GM23338 (cell line): Measurements from ENCODE around the gene NOPCHAP1. TPM values are rescaled to one million over a fixed set of nuclear protein-coding genes. Genes with fewer than 3 reads are reported as not detected.

Experiments used
- ATAC-seq: fragments of 200-7000 bp; cut with Tn5 transposase; 3 replicates; pipeline ENCODE4 v1.9.1; 2020
- DNase-seq: peaks from one replicate; pipeline ENCODE4 v3.0.0-alpha.2; 2015; ENCODE audit warnings: low spot score
- H2AFZ ChIP-seq: fragments of 200-600 bp; sonication (generic); 2 replicates; pipeline ENCODE4 v1.8.0; 2016; ENCODE audit warnings: antibody characterized with exemption, mild to moderate bottlenecking, moderate library complexity
- H3F3A ChIP-seq: fragments of 200-600 bp; sonication (generic); replicated peaks from 2 replicates; pipeline ENCODE4 v1.8.0; 2017; ENCODE audit warnings: antibody characterized with exemption, mixed run types, low read depth
- H3K27ac ChIP-seq: fragments of 200-600 bp; sonication (generic); 2 replicates; pipeline ENCODE4 v1.6.1; 2016; ENCODE audit warnings: low read depth
- H3K27me3 ChIP-seq: fragments of 200-600 bp; sonication (generic); 2 replicates; pipeline ENCODE4 v1.8.0; 2016; ENCODE audit warnings: mild to moderate bottlenecking, mixed run types, moderate library complexity; ENCODE audit not compliant: insufficient read depth
- H3K36me3 ChIP-seq: fragments of 200-600 bp; sonication (generic); 2 replicates; pipeline ENCODE4 v1.8.0; 2016; ENCODE audit warnings: mild to moderate bottlenecking; ENCODE audit not compliant: insufficient read depth
- H3K4me1 ChIP-seq: fragments of 200-600 bp; sonication (generic); 2 replicates; pipeline ENCODE4 v1.8.0; 2016; ENCODE audit warnings: mild to moderate bottlenecking, moderate library complexity; ENCODE audit not compliant: insufficient read depth
- H3K4me2 ChIP-seq: fragments of 200-600 bp; sonication (generic); 2 replicates; pipeline ENCODE4 v1.7.1; 2017; ENCODE audit warnings: mixed run types
- H3K4me3 ChIP-seq: fragments of 200-600 bp; sonication (generic); 2 replicates; pipeline ENCODE4 v1.6.1; 2016; ENCODE audit warnings: mixed run types
- H3K79me2 ChIP-seq: fragments of 200-600 bp; sonication (generic); replicated peaks from 2 replicates; pipeline ENCODE4 v1.8.0; 2017; ENCODE audit warnings: mild to moderate bottlenecking; ENCODE audit not compliant: insufficient read depth
- H3K9me2 ChIP-seq: fragments of 200-600 bp; sonication (generic); 2 replicates; pipeline ENCODE4 v1.8.0; 2017; ENCODE audit not compliant: insufficient read depth
- H4K20me1 ChIP-seq: fragments of 200-600 bp; sonication (generic); replicated peaks from 2 replicates; pipeline ENCODE4 v1.8.0; 2017; ENCODE audit warnings: mild to moderate bottlenecking; ENCODE audit not compliant: insufficient read depth
- H3K27ac Mint-ChIP-seq: 2 replicates; pipeline ENCODE4 v1.8.0; 2020; ENCODE audit warnings: inconsistent platforms, mild to moderate bottlenecking, moderate library complexity, mixed read lengths
- H3K27me3 Mint-ChIP-seq: 3 replicates; pipeline ENCODE4 v1.8.0; 2022; ENCODE audit warnings: low read depth, mild to moderate bottlenecking, moderate library complexity, mixed read lengths, inconsistent platforms; ENCODE audit not compliant: insufficient read depth, poor library complexity
- H3K36me3 Mint-ChIP-seq: 3 replicates; pipeline ENCODE4 v1.8.0; 2021; ENCODE audit warnings: low read depth, mild to moderate bottlenecking, inconsistent platforms, moderate library complexity, mixed read lengths
- H3K4me1 Mint-ChIP-seq: 3 replicates; pipeline ENCODE4 v1.8.0; 2020; ENCODE audit warnings: mild to moderate bottlenecking, inconsistent platforms, mixed read lengths
- H3K4me3 Mint-ChIP-seq: 3 replicates; pipeline ENCODE4 v1.8.0; 2021; ENCODE audit warnings: moderate library complexity, mild to moderate bottlenecking, inconsistent platforms, mixed read lengths
- H3K9me3 Mint-ChIP-seq: 3 replicates; pipeline ENCODE4 v1.8.0; 2020; ENCODE audit warnings: moderate library complexity, mild to moderate bottlenecking, inconsistent platforms, mixed read lengths
- CTCF ChIP-seq, 2 experiments: fragments of 200-600 bp in 1 of 2; sonication (generic) in 1 of 2; conservative IDR thresholded peaks; 2 replicates each; pipeline versions ENCODE4 v1.5.1 to v1.6.1; 2016 to 2017; ENCODE audit warnings: antibody characterized with exemption in 2 of 2, low read depth in 2 of 2, mild to moderate bottlenecking in 2 of 2, moderate library complexity in 1 of 2
- EZH2 ChIP-seq: fragments of 200-600 bp; sonication (generic); IDR thresholded peaks from one replicate; pipeline ENCODE4 v1.8.0; 2017; ENCODE audit warnings: antibody characterized with exemption, mild to moderate bottlenecking, low read depth; ENCODE audit not compliant: unreplicated experiment
- EZH2phosphoT487 ChIP-seq: fragments of 200-600 bp; sonication (generic); IDR thresholded peaks from one replicate; pipeline ENCODE4 v1.8.1; 2018; ENCODE audit warnings: antibody characterized with exemption; ENCODE audit not compliant: unreplicated experiment
- JUNB ChIP-seq: IDR thresholded peaks from one replicate; pipeline ENCODE4 v1.6.1; 2016; ENCODE audit warnings: antibody characterized with exemption; ENCODE audit not compliant: unreplicated experiment
- NANOG ChIP-seq: IDR thresholded peaks from 2 replicates; pipeline ENCODE4 v1.6.1; 2016; ENCODE audit warnings: antibody characterized with exemption, borderline replicate concordance
- POLR2AphosphoS5 ChIP-seq: IDR thresholded peaks from 2 replicates; pipeline ENCODE4 v1.6.1; 2016; ENCODE audit warnings: antibody characterized with exemption, low read depth
- STAT1 ChIP-seq: IDR thresholded peaks from one replicate; pipeline ENCODE4 v1.6.1; 2016; ENCODE audit warnings: antibody characterized with exemption; ENCODE audit not compliant: unreplicated experiment
- ZNF114 ChIP-seq: fragments of 250-450 bp; sonication (Bioruptor Pico); IDR thresholded peaks from 2 replicates; pipeline ENCODE4 v1.5.0; 2020; ENCODE audit warnings: mild to moderate bottlenecking, moderate library complexity
- ZNF331 ChIP-seq: fragments of 250-450 bp; sonication (Bioruptor Pico); IDR thresholded peaks from 2 replicates; pipeline ENCODE4 v1.5.0; 2020; ENCODE audit warnings: low read depth, mild to moderate bottlenecking, moderate library complexity
- ZNF462 ChIP-seq: fragments of 250-450 bp; sonication (Bioruptor Pico); IDR thresholded peaks from 2 replicates; pipeline ENCODE4 v1.5.0; 2020; ENCODE audit warnings: mild to moderate bottlenecking, moderate library complexity
- polyA plus RNA-seq: library from polyadenylated mRNA; unstranded; fragments of >200 nt; fragmentation: Nextera tagmentation; extraction: Ambion mirVana; gene quantifications from 2 replicates; pipeline ENCODE4 v1.2.1, GENCODE V29; 2016
- total RNA-seq: library from RNA; depleted of rRNA; stranded (reverse); fragments of >200 nt; shearing (Covaris generic); gene quantifications from 2 replicates; pipeline ENCODE4 v1.2.3, GENCODE V29; 2014

The NOPCHAP1 gene
- total and polyA plus RNA-seq, 2 experiments from 2014 or later = 14.7 to 221 TPM

GRCh38 chr12:105025890-105026289, 39.8 kb downstream of the NOPCHAP1 start (continued):
- TF ChIP-seq ZNF462 (CRISPR knock-in tag) (no peak), NANOG (no peak)

GRCh38 chr12:105026411-105026810, 40.3 kb downstream of the NOPCHAP1 start:
- DNase-seq = no peak
- Histone ChIP-seq H3K4me2 (no peak overlapping the region), H4K20me1 (peaks cover 3% of the 10 kb centered on the region; the same call in 1 of the 2 replicates), H3K27me3 (no peaks in the 10 kb centered on the region), H3K36me3 (no peaks in the 10 kb centered on the region), H2AFZ (no peak overlapping the region), H3K27ac (no peak overlapping the region), H3K4me1 (no peaks in the 10 kb centered on the region), H3K9me2 (no peaks in the 10 kb centered on the region), H3K4me3 (no peak overlapping the region), H3F3A (no peaks in the 10 kb centered on the region), H3K79me2 (no peaks in the 10 kb centered on the region)
- no peaks in the 10 kb centered on the region for H3K4me1 Mint-ChIP-seq
- no peaks in the 10 kb centered on the region for H3K9me3 Mint-ChIP-seq
- peaks cover 3% of the 10 kb centered on the region; the same call in 2 of the 3 replicates for H3K36me3 Mint-ChIP-seq
- no peak for ATAC-seq
- H3K27me3 Mint-ChIP-seq = no peaks in the 10 kb centered on the region
- H3K27ac Mint-ChIP-seq = no peak overlapping the region
- no peak overlapping the region for H3K4me3 Mint-ChIP-seq
- TF ChIP-seq ZNF114 (CRISPR knock-in tag) (no peak), JUNB (no peak), STAT1 (no peak), ZNF331 (CRISPR knock-in tag) (no peak), EZH2phosphoT487 (no peak), POLR2AphosphoS5 (no peak), NANOG (no peak), CTCF (conservative IDR thresholded peaks at IDR 0.05; ENCODE audit: low read depth in 2 of 2) (no peak), EZH2 (no peak)
